ENCODE measurements around the gene C9.

GRCh38 chr5:39314591-39314990, 49.7 kb downstream of the C9 start:
- TF ChIP-seq, protein P1, sequence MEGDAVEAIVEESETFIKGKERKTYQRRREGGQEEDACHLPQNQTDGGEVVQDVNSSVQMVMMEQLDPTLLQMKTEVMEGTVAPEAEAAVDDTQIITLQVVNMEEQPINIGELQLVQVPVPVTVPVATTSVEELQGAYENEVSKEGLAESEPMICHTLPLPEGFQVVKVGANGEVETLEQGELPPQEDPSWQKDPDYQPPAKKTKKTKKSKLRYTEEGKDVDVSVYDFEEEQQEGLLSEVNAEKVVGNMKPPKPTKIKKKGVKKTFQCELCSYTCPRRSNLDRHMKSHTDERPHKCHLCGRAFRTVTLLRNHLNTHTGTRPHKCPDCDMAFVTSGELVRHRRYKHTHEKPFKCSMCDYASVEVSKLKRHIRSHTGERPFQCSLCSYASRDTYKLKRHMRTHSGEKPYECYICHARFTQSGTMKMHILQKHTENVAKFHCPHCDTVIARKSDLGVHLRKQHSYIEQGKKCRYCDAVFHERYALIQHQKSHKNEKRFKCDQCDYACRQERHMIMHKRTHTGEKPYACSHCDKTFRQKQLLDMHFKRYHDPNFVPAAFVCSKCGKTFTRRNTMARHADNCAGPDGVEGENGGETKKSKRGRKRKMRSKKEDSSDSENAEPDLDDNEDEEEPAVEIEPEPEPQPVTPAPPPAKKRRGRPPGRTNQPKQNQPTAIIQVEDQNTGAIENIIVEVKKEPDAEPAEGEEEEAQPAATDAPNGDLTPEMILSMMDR (IDR thresholded peaks at IDR 0.05): no peak
- TF ChIP-seq POLR2A (IDR thresholded peaks at IDR 0.05): no peak
